RKO (cell line): ENCODE data around the gene ZNF318.
A peak's percentile ranks its signal among the peaks of the same experiment; 100 is the strongest.
"Not testable (repeated sequence)": the region's sequence is repeated elsewhere in the genome, so short reads cannot be mapped to it uniquely, and the experiment has no call there.

ENCODE experiments used
- DNase-seq: peaks from one replicate; pipeline ENCODE4 v3.0.0-alpha.2; 2016; ENCODE audit warnings: low spot score

ZNF318 gene

GRCh38 chr6:43369174-43370002 is at the start of gene ZNF318:
Gene ZNF318 (minus strand): TSS chr6:43369647. CDS start chr6:43369365, 282 bp downstream.
- DNase-seq = peak; percentile 96

GRCh38 chr6:43416935-43417334 is 47.5 kb upstream of the ZNF318 start:
- no peak for DNase-seq

- not testable (repeated sequence) for DNase-seq
Measured at GRCh38 chr6:43415275-43415674, 45.8 kb upstream of the ZNF318 start.

- no peak for DNase-seq
Measured at GRCh38 chr6:43413002-43413401, 43.6 kb upstream of the ZNF318 start.

GRCh38 chr6:43412541-43412940 is 43.1 kb upstream of the ZNF318 start:
- no peak for DNase-seq

- not testable (repeated sequence) for DNase-seq
Measured at GRCh38 chr6:43410776-43411175, 41.3 kb upstream of the ZNF318 start.

GRCh38 chr6:43408259-43408658 is 38.8 kb upstream of the ZNF318 start:
- no peak for DNase-seq

- no peak for DNase-seq
Measured at GRCh38 chr6:43407296-43407695, 37.8 kb upstream of the ZNF318 start.

GRCh38 chr6:43405354-43405753 is 35.9 kb upstream of the ZNF318 start:
- peak; percentile 45 for DNase-seq

- DNase-seq = peak; percentile 20
Measured at GRCh38 chr6:43402820-43403219, 33.4 kb upstream of the ZNF318 start.

GRCh38 chr6:43401730-43402129 is 32.3 kb upstream of the ZNF318 start:
- no peak for DNase-seq

- DNase-seq = no peak
Measured at GRCh38 chr6:43399932-43400487, 30.6 kb upstream of the ZNF318 start.

GRCh38 chr6:43396408-43397149 is 27.1 kb upstream of the ZNF318 start:
- DNase-seq = no peak

GRCh38 chr6:43395776-43396175 is 26.3 kb upstream of the ZNF318 start:
- no peak for DNase-seq

- DNase-seq = no peak
Measured at GRCh38 chr6:43394982-43395381, 25.5 kb upstream of the ZNF318 start.

- DNase-seq = no peak
Measured at GRCh38 chr6:43393602-43394001, 24.2 kb upstream of the ZNF318 start.

- DNase-seq = not testable (repeated sequence)
Measured at GRCh38 chr6:43393133-43393532, 23.7 kb upstream of the ZNF318 start.

GRCh38 chr6:43391440-43392031 is 22.1 kb upstream of the ZNF318 start:
- no peak for DNase-seq

- DNase-seq = not testable (repeated sequence)
Measured at GRCh38 chr6:43390753-43391439, 21.4 kb upstream of the ZNF318 start.

GRCh38 chr6:43389730-43390295 is 20.4 kb upstream of the ZNF318 start:
- no peak for DNase-seq

GRCh38 chr6:43386492-43386891 is 17.0 kb upstream of the ZNF318 start:
- DNase-seq = peak; percentile 66
